GM21447 (cell line): ENCODE results near the gene SLC22A13.
"Not testable (repeated sequence)": the region's sequence is repeated elsewhere in the genome, so short reads cannot be mapped to it uniquely, and the experiment has no call there.

Experiments
- ATAC-seq: cut with Tn5 transposase; IDR thresholded peaks from one replicate; pipeline ENCODE4 v1.9.1; 2021; ENCODE audit not compliant: unreplicated experiment

SLC22A13 gene, protein sequence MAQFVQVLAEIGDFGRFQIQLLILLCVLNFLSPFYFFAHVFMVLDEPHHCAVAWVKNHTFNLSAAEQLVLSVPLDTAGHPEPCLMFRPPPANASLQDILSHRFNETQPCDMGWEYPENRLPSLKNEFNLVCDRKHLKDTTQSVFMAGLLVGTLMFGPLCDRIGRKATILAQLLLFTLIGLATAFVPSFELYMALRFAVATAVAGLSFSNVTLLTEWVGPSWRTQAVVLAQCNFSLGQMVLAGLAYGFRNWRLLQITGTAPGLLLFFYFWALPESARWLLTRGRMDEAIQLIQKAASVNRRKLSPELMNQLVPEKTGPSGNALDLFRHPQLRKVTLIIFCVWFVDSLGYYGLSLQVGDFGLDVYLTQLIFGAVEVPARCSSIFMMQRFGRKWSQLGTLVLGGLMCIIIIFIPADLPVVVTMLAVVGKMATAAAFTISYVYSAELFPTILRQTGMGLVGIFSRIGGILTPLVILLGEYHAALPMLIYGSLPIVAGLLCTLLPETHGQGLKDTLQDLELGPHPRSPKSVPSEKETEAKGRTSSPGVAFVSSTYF

DNA sequence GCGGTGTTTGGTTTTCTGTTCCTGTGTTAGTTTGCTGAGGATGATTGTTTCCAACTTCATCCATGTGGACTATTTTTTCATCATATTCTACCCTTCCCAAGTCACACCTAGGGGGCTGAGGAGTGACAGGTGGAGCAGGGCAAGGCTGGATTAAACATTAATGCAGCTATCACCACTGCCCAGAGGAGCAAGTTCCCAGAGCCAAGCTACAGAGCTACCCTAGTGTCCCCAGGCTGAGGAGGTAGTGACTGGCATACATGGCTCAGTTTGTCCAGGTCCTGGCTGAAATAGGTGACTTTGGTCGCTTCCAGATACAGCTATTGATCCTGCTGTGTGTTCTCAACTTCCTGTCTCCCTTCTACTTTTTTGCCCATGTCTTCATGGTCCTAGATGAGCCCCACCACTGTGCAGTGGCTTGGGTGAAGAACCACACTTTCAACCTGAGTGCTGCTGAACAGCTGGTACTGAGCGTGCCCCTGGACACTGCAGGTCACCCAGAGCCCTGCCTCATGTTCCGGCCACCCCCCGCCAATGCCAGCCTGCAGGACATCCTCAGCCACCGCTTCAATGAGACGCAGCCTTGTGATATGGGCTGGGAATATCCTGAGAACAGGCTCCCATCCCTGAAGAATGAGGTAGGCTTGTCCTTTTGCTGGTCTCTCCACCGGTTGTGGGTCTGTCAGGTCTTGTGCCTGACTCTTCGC, at the start of gene SLC22A13:
Gene SLC22A13 (plus strand): TSS at position 209 of the 704 bp plus-strand sequence. CDS start 49 bp downstream, at position 258.
- no peak for ATAC-seq

DNA sequence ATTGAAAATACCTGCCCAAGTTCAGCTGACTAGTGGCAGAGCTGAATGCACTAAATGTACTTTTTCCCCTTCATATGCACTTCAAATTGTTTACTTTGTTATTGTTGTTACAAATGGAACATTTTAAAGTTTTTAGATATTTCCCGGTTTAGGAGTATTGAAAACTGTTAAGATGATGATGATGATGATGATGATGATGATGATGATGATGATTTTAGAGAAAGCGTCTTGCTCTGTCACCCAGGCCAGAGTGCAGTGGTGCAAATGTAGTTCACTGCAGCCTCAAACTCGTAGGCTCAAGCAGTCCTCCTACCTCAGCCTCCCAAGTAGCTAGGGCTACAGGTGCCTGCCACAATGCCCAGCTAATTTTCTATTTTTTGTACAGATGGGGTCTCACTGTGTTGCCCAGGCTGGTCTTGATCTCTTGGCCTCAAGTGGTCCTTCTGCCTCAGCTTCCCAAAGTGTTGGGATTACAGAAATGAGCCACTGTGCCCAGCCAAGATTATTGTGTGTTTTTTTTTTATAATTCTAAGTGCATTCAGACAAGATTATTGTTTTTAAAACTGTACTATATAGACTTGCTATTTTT, 45.9 kb upstream of the SLC22A13 start:
- no peak for ATAC-seq

DNA sequence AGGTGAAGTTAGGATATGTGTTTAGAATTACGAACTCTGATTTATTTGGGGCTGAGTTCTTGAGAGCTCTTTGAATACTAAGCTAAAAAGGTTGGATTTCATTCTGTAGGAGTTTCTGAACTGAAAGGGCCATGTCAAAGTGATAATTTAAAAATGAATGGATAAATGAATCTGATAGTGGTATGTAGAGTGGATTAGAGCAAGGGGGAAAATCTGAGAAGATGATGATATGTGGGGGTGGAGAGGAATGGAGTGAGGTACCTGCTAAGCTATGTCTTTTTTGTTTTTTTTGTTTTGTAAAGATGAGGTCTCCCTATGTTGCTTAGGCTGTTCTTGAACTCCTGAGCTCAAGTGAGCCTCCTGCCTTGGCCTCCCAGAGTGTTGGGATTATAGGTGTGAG, 44.6 kb upstream of the SLC22A13 start:
- ATAC-seq: no peak

DNA sequence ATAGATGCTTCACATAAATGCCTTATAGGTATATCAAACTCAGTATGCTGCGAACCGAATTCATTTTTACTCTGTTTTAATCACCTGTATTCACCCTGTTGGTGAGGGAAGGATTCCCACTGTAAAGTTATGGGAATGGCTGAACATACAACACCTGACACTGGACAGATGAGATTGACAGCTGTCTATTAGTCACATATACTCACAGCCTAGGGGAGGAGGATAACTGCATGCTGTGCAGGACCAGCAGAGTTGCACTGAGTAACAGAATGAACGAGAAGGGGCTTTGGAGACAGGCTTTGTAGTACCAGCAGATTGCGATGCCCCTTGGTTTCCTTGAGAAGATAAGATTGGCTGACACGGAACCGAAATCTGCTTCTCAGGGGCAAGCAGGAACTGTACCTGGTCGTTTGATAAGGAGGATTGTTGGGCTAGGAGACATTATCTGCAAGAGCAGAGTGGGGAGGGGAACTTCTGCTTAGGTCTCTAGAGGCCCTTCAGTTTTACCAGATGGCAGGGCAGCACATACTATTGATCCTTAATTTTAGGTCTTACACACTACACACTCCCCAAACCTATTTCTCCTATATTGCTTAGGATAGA, 43.5 kb upstream of the SLC22A13 start:
- no peak for ATAC-seq

DNA sequence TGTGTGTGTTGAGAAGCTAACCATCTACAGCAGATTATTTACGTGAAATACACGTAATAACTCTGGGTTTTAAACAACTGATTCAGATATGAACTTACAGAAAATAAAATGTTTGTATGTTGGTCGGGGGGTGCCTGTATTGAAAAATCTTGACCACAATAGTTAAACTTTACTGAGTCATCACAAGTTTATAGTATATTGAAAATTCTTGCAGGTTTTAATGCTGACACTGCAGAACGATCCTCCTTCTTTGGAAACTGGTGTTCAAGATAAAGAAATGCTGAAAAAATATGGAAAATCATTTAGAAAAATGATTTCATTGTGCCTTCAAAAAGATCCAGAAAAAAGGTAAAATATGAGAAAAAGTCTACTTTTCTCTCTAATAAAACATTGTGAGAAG, 41.3 kb upstream of the SLC22A13 start:
- ATAC-seq: no peak

DNA sequence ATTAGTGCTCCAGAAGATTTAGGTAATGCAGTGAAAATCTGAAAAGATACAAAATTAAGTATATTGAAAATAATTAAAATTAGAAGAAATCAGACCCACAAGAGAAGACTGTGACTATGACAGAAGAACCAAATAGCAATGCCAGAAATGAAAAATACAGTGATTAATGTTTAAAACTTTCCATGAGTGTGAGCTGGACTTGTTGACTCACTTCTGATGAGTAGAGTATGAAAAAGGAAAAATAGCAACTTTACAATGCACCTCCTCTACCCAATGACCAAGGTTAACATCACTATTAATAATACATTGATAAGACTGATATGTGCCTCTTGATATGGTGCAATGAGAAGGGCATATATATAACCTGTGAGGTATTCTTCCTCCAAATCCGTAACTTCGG, 39.3 kb upstream of the SLC22A13 start:
- ATAC-seq: no peak

DNA sequence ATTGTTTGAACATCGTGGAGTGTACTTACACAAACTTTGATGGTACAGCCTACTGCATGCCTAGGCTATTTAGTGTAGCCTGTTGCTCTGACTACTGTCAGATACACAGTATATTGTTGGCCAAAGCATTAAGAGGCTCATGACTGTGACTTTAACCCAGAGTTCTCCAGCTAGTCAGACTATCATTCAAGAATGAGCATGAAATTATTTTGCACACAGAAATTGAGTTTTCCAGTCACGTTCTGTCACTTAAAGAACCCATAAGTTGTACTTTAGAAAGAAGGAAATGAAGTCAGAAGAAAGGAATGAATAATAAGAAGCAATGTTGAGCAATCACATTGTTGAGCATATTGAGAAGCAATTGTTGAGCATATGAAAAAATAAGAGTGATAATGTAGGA, 37.6 kb upstream of the SLC22A13 start:
- ATAC-seq: no peak

DNA sequence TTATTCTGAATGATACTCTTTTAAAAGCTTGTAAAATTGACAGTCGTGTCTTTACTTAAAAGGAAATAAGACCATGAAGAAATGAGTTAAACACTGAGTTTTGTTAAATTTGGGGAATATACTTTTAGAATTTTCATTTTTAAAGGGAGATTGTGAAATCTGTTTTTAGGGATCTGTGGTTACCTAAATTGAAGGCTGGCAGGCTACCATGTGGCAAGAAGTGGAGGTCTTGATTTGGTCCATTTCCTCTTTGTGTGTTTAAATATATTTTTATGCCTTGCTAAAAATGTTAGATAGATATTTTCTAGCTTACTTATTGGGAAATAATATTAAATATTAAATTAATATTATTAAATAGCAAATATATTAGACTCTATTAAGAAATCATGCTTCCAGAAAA, 36.6 kb upstream of the SLC22A13 start:
- ATAC-seq: no peak

DNA sequence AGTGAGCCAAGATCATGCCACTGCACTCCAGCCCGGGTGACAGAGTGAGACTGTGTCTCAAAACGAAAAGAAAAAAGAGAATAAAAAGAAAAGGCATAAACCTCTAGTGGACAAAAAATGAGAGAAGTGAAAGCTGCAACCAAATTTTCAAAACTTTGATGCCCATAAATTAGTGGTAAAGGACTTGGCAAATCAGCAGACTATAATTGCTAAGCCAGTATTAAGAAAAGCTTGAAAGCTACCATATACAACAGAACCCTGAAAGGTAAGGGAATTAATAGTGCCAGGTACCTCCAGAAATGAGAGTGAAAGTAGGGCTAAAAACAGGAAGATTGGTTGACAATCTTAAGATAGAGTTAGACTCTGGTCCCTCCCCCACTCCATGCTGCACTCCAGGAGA, 32.9 kb upstream of the SLC22A13 start:
- no peak for ATAC-seq

DNA sequence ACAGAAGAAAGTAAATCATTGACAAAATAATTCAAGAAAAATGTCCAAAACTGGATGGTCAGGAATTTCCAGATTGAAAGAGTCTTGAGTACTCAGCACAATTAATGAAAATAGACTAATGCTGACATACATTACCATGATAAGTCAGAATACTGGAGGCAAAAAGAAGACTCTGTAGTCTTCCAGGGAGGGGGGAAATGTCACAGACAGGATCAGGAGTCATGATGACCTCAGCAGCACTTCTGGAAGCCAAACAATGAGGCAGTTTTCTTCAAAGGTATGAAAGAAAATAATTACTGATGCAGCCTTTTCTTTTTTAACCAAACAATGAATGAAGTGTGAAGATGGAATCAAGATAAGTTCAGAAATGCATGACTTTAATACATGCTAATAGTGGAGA, 30.1 kb upstream of the SLC22A13 start:
- ATAC-seq: no peak

DNA sequence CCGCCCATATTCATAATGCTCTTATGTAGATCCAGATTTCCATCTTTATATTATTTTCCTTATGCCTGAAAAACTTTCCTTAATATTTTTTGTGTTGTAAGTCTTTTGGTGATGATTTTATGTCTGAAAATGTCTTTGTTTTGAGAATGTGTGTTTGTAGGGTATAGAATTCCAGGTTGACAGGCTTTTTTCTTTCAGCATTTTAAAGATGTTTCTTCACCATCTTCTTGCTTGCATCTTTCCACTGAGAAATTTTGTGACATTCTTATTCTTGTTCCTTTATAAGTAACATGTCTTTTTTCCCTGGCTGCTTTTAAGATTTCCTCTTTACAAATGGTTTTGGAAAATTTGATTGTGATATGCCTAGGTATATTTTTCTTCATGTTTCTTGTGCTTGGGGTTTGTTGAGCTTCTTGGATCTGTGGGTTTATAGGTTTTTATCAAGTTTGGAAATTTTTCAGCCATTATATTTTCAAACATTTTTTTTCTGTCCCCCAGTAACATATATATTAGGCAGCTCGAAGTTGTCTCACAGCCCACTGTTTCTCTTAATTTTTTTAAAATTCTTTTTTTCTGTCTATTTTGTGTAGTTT, 27.1 kb upstream of the SLC22A13 start:
- no peak for ATAC-seq

DNA sequence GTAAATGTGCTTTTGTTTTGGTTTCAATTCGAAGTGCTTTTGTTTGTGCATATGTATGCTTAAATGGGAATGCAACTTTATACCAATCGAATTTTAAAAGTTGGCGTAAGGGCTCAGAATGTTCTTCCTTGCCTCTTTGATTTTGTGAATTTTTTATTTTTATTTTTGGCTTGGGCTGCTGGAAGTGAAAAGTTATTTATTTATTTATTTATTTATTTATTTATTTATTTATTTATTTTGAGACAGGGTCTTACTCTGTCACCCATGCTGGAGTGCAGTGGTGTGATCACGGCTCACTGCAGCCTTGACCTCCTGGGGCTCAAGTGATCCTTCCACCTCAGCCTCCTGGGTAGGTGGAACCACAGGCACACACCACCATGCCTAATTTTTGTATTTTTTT, 22.8 kb upstream of the SLC22A13 start:
- ATAC-seq: not testable (repeated sequence)

DNA sequence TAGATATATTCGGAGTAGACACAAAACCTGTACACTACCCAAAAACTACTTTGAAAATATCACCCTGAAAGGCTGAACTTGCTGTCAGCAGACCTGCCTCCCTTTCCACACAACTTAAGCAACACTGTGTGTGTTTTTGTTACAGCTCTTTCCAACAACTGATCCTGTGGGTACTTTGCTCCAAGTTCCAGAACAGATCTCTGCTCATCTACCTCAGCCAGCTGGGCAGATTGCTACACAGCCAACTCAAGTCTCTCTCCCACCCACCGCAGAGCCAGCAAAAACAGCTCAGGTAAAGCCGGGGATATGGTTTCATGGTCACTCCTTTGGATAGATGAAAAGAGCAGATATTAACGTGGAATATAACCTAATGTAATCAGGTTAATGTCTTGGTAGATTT, 19.7 kb upstream of the SLC22A13 start:
- ATAC-seq: no peak

DNA sequence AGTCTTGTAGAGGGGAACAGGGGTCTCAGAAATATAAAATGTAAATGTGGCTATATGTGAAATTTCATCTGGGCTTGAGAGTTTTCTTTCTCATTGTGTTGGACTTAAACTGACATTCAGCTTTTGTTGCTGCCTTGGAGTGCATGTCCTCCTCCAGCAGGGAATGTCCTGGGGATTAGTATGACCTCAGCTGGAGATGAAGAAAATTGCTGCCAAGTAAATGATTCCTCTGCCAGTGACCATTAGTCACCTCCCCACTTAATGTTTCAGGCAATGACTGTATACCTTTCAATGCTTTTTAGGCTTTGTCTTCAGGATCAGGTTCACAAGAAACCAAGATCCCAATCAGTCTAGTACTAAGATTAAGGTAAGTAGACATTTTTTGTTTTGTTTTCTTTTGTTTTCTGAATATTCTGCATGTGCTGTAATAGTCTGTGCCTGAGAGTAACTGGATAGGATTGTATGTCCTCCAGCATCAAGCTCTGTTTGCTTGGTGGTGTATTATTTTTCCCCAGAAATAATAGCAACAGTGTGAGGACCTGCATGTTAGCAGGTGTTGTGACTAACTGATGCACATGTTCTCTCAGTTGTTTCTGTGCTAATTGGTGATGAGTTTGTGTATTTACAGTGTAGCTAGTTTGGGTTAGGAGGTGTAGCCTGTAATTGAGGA, 18.1 kb upstream of the SLC22A13 start:
- no peak for ATAC-seq

DNA sequence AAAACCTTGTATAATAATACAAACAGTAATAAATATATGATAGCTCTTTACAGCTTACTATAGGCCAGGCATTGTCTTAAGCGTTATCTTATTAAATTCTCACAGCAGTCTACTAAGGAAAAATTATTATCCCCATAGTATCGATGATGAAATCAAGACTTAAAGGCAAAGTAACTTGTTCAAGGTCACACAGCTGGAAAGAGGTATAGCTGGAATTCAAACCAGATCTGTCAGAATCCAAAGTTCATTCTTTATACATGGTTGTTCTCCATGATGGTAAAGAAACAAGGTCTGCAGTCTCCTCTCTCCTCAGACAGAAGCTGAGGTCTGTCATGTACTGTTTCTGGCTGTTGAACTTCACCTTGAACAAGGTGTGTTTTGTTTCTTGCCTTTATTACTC, 15.4 kb upstream of the SLC22A13 start:
- ATAC-seq: no peak

DNA sequence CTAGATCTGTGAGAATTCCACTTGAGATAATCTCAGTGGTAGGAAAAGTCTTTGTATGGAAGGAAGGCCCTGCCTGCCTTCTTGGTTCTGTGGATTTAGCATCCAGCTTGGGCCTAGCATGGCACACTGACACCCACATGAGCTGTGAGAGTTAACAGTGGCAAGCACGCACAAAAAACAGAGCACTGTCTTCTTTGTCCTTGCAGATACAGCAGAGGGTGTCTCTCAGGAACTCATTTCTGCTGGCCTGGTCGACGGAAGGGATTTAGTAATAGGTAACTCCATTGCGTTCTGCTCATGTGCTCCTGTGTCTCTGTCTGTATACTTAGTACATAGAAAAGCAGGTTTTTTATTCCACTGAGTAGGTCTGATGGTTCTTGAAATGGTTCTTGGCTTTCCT, 14.4 kb upstream of the SLC22A13 start:
- no peak for ATAC-seq

DNA sequence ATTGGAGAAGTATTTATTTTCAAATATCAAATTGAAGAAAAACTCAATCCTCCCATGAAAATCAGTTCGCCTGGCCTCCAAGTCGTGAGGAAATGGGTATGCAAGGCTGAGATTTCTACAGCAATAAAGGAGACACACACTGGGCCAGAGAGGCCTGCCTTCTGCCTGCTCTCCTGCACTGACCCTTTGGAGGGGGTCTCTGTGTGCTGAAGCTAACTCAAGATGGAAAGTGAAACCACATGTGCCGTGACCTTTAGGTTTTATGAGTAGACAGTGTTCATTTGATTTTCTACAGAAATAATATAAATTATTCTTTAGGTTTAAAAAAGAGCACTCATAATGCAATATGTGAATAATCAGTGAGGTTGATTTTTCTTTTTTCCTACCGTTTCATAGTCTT, 11.9 kb upstream of the SLC22A13 start:
- ATAC-seq: no peak

DNA sequence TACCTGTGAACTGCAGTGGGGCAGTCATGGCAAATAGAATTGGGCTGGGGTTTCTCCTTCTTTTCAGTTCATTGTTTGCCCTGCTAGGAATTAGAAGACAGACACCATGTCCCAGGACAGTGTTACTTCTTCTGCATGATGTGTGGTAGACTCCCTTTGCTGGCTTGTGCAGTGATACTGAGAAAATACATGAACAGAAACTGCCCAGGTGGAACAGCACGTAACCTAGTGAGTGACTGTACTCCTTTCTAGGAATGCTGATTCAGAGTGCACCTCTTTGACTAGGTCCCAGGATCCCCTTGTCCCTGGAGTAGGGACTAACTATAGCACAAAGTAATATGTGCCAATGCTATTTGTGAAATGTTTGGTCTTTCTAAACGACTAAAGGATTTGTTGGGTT, 10.7 kb upstream of the SLC22A13 start:
- no peak for ATAC-seq

DNA sequence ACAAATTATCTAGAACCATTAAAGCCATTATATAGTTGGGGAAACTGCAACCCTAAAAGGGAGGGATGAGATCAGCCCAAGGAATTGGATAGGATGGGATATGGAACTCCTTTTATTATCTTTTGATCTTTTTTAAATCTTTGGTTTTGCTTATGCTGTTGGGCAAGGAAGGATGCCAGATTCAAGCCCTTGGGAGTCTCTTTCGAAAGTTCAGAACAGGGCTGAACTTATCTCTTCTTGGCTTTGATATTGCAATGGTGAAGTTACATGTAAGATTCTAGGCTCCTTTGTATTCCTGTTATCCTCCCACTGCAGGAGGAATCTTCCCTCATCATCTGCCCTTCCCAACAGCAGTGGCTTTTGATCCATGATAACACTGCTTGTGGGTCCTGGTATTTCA, 10.0 kb upstream of the SLC22A13 start:
- ATAC-seq: no peak

DNA sequence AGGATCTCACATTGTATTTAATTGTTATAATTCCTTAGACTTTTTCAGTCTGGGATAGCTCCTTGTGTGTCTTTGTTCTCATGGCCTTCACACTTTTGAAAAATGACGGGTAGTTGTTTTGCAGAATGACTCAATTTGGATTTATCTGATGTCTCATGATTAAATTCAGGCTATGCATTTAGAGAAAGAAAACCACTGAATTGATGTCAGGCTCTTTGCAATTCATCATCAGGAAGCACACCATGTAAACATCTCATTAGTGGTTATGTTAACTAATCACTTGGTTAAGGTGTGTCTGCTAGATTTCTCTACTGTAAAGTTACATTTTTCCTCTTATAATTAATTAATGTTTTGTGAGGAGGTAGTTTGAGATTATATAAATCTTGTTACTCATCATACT, 8.0 kb upstream of the SLC22A13 start:
- ATAC-seq: no peak

DNA sequence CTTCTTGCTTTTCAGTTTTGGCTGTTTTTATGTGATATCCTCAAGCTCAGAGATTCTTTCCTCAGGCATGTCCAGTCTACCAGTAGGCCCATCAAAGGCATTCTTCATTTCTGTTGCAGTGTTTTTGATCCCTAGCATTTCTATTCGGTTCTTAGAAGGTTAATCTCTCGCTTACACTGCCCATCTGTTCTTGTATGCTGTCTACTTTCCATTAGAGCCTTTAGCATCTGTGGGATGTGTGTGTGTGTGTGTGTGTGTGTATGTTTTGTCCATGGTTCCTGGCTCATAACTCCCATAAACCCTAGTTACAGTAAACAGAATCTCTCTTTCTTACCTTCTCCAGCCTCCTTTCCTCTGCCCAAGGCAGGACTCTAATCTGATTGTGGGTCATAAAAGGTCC, 5.1 kb upstream of the SLC22A13 start:
- no peak for ATAC-seq
